GM12891 (cell line): ENCODE measurements around the gene CLIP3.

Experiments
- PAX5 ChIP-seq: IDR thresholded peaks from 2 replicates; pipeline ENCODE4 v1.6.1; 2011; ENCODE audit warnings: low read length, moderate library complexity, mild to moderate bottlenecking; ENCODE audit not compliant: insufficient read depth, severe bottlenecking
- POLR2A ChIP-seq: IDR thresholded peaks from 2 replicates; pipeline ENCODE4 v1.6.1; 2011; ENCODE audit warnings: low read depth, low read length, control low read depth

DNA sequence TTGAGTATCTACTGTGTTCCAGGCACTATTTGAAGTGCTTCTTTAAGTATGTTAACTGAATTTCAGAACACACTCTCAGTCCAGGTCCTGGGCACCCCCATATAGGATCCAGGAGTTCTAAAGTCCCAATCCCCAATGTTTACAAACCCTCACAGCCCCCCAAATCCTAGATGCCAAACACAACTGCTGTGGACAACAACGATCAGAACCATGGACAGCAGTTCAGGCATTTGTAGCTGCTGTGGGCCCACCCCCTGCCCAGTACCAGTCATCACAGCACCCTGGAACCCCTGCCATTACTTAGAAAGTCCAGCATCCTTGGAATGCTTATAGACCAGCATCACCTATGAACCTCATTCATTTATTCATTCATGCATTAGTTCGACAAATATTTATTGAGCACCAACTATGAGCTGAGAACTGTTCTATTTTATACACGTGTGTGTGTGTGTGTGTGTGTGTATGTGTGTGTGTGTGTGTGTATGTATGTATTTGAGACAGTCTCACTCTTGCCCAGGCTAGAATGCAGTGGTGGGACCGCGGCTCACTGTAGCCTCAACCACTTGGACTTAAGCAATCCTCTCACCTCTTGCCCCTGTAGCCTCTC, 57.0 kb downstream of the CLIP3 start:
- no peak for TF ChIP-seq POLR2A
- TF ChIP-seq PAX5, result no peak
